T-helper 17 cell (primary cell): ENCODE measurements around the gene ETFBKMT. TPM values are rescaled to one million over a fixed set of nuclear protein-coding genes. Genes with fewer than 3 reads are reported as not detected.

Source experiments
- ATAC-seq: fragments of 150-1000 bp; cut with Tn5 transposase; 2 replicates; pipeline ENCODE4 v1.10.0; 2021; ENCODE audit warnings: mild to moderate bottlenecking, moderate library complexity
- DNase-seq, 3 donors: peaks; one replicate each; pipeline versions ENCODE4 v3.0.0 to v3.0.0-alpha.2; 2020 to 2021
- H3K9me3 ChIP-seq: one replicate; pipeline ENCODE4 v1.7.0; 2013; ENCODE audit warnings: low read length, mild to moderate bottlenecking; ENCODE audit not compliant: control insufficient read depth, poor library complexity, severe bottlenecking
- H3K27ac Mint-ChIP-seq: one replicate; pipeline ENCODE4 v1.8.0; 2022; ENCODE audit warnings: mild to moderate bottlenecking, moderate library complexity, mixed read lengths
- H3K27me3 Mint-ChIP-seq: one replicate; pipeline ENCODE4 v1.8.0; 2022; ENCODE audit warnings: mixed read lengths
- H3K36me3 Mint-ChIP-seq: one replicate; pipeline ENCODE4 v1.8.0; 2022; ENCODE audit warnings: low read depth, mixed read lengths
- H3K4me1 Mint-ChIP-seq: one replicate; pipeline ENCODE4 v1.8.0; 2022; ENCODE audit warnings: mild to moderate bottlenecking, mixed read lengths
- H3K4me3 Mint-ChIP-seq: one replicate; pipeline ENCODE4 v1.8.0; 2022; ENCODE audit warnings: mild to moderate bottlenecking, moderate library complexity, mixed read lengths
- total RNA-seq, 4 donors: library from RNA in 2 of 4; stranded (reverse) in 2 of 4; gene quantifications; one replicate each; pipeline ENCODE4 v1.2.3 and lab custom pipeline; 2022 to 2026

Gene ETFBKMT
- total RNA-seq, 2 donors from 2014 or later = 1.2 to 1.9 TPM

- H3K27ac Mint-ChIP-seq = no peak overlapping the region
- DNase-seq (no peak), ATAC-seq (no peak)
- no peak overlapping the region for H3K4me3 Mint-ChIP-seq
- H3K36me3 Mint-ChIP-seq = no peaks in the 10 kb centered on the region
- peaks cover 19% of the 10 kb centered on the region for H3K27me3 Mint-ChIP-seq
- no peaks in the 10 kb centered on the region for H3K9me3 ChIP-seq
- peaks cover 5% of the 10 kb centered on the region for H3K4me1 Mint-ChIP-seq
Measured at GRCh38 chr12:31634620-31635019, 24.9 kb upstream of the ETFBKMT start.

- ATAC-seq (no peak), DNase-seq (no peak)
- Mint-ChIP-seq H3K36me3 (no peaks in the 10 kb centered on the region), H3K27ac (peak overlapping the region; percentile 6), H3K4me1 (peaks cover 4% of the 10 kb centered on the region), H3K27me3 (no peaks in the 10 kb centered on the region), H3K4me3 (no peak overlapping the region)
- no peaks in the 10 kb centered on the region for H3K9me3 ChIP-seq
Measured at GRCh38 chr12:31641509-31642090, 17.9 kb upstream of the ETFBKMT start.

GRCh38 chr12:31644536-31644935 lies 15.0 kb upstream of the ETFBKMT start:
- no peaks in the 10 kb centered on the region for H3K9me3 ChIP-seq
- H3K4me3 Mint-ChIP-seq = no peak overlapping the region
- H3K27me3 Mint-ChIP-seq = peaks cover 8% of the 10 kb centered on the region
- H3K27ac Mint-ChIP-seq = no peak overlapping the region
- H3K36me3 Mint-ChIP-seq = peaks cover 5% of the 10 kb centered on the region
- ATAC-seq (no peak), DNase-seq (no peak)
- H3K4me1 Mint-ChIP-seq = peaks cover 7% of the 10 kb centered on the region

- peaks cover 7% of the 10 kb centered on the region for H3K4me1 Mint-ChIP-seq
- H3K27ac Mint-ChIP-seq = no peak overlapping the region
- ATAC-seq (no peak), DNase-seq (no peak)
- no peaks in the 10 kb centered on the region for H3K9me3 ChIP-seq
- peaks cover 5% of the 10 kb centered on the region for H3K36me3 Mint-ChIP-seq
- H3K4me3 Mint-ChIP-seq = no peak overlapping the region
- H3K27me3 Mint-ChIP-seq = peaks cover 8% of the 10 kb centered on the region
Measured at GRCh38 chr12:31645924-31646323, 13.6 kb upstream of the ETFBKMT start.

GRCh38 chr12:31647086-31647491 lies 12.4 kb upstream of the ETFBKMT start:
- DNase-seq = no peak
- H3K4me3 Mint-ChIP-seq = no peak overlapping the region
- H3K27ac Mint-ChIP-seq = no peak overlapping the region
- no peaks in the 10 kb centered on the region for H3K9me3 ChIP-seq
- H3K27me3 Mint-ChIP-seq = peaks cover 8% of the 10 kb centered on the region
- peaks cover 7% of the 10 kb centered on the region for H3K4me1 Mint-ChIP-seq
- ATAC-seq = no peak
- H3K36me3 Mint-ChIP-seq = peaks cover 5% of the 10 kb centered on the region

- H3K27ac Mint-ChIP-seq = no peak overlapping the region
- peaks cover 5% of the 10 kb centered on the region for H3K36me3 Mint-ChIP-seq
- H3K4me1 Mint-ChIP-seq = peaks cover 18% of the 10 kb centered on the region
- no peak for DNase-seq
- ATAC-seq = no peak
- H3K4me3 Mint-ChIP-seq = no peak overlapping the region
- no peaks in the 10 kb centered on the region for H3K9me3 ChIP-seq
- H3K27me3 Mint-ChIP-seq = peaks cover 8% of the 10 kb centered on the region
Measured at GRCh38 chr12:31650918-31651317, 8.6 kb upstream of the ETFBKMT start.

GRCh38 chr12:31651893-31652521 lies 7.5 kb upstream of the ETFBKMT start:
- Mint-ChIP-seq H3K4me3 (no peak overlapping the region), H3K4me1 (peaks cover 13% of the 10 kb centered on the region), H3K27ac (peak overlapping the region; percentile 86), H3K36me3 (peaks cover 3% of the 10 kb centered on the region), H3K27me3 (peaks cover 7% of the 10 kb centered on the region)
- no peaks in the 10 kb centered on the region for H3K9me3 ChIP-seq
- no peak for DNase-seq
- ATAC-seq = no peak

- Mint-ChIP-seq H3K36me3 (no peaks in the 10 kb centered on the region), H3K27ac (no peak overlapping the region), H3K27me3 (no peaks in the 10 kb centered on the region), H3K4me1 (peaks cover 14% of the 10 kb centered on the region), H3K4me3 (no peak overlapping the region)
- DNase-seq (no peak), ATAC-seq (no peak)
- H3K9me3 ChIP-seq = no peaks in the 10 kb centered on the region
Measured at GRCh38 chr12:31655208-31655607, 4.3 kb upstream of the ETFBKMT start.

GRCh38 chr12:31655792-31656191 lies 3.7 kb upstream of the ETFBKMT start:
- H3K27me3 Mint-ChIP-seq = no peaks in the 10 kb centered on the region
- H3K4me3 Mint-ChIP-seq = no peak overlapping the region
- H3K27ac Mint-ChIP-seq = no peak overlapping the region
- no peaks in the 10 kb centered on the region for H3K36me3 Mint-ChIP-seq
- no peak for ATAC-seq
- H3K9me3 ChIP-seq = no peaks in the 10 kb centered on the region
- DNase-seq = no peak
- H3K4me1 Mint-ChIP-seq = peaks cover 14% of the 10 kb centered on the region

GRCh38 chr12:31658471-31659086 lies 909 bp upstream of the ETFBKMT start:
- no peaks in the 10 kb centered on the region for H3K9me3 ChIP-seq
- H3K27me3 Mint-ChIP-seq = no peaks in the 10 kb centered on the region
- DNase-seq (no peak), ATAC-seq (peak; percentile 8)
- no peaks in the 10 kb centered on the region for H3K36me3 Mint-ChIP-seq
- peak overlapping the region; percentile 95 for H3K27ac Mint-ChIP-seq
- H3K4me3 Mint-ChIP-seq = peak overlapping the region; percentile 92
- peaks cover 3% of the 10 kb centered on the region for H3K4me1 Mint-ChIP-seq

GRCh38 chr12:31662176-31662849 lies 2.8 kb downstream of the ETFBKMT start:
- H3K9me3 ChIP-seq = no peaks in the 10 kb centered on the region
- no peak overlapping the region for H3K27ac Mint-ChIP-seq
- H3K4me3 Mint-ChIP-seq = no peak overlapping the region
- peaks cover 2% of the 10 kb centered on the region for H3K36me3 Mint-ChIP-seq
- no peak for ATAC-seq
- no peaks in the 10 kb centered on the region for H3K27me3 Mint-ChIP-seq
- peaks cover 3% of the 10 kb centered on the region for H3K4me1 Mint-ChIP-seq
- DNase-seq = no peak

GRCh38 chr12:31663576-31663975 lies 4.1 kb downstream of the ETFBKMT start:
- Mint-ChIP-seq H3K27me3 (no peaks in the 10 kb centered on the region), H3K4me3 (no peak overlapping the region), H3K36me3 (peaks cover 2% of the 10 kb centered on the region), H3K4me1 (peaks cover under 1% of the 10 kb centered on the region), H3K27ac (no peak overlapping the region)
- ATAC-seq (no peak), DNase-seq (no peak)
- peaks cover 1% of the 10 kb centered on the region for H3K9me3 ChIP-seq

GRCh38 chr12:31664038-31664437 lies 4.5 kb downstream of the ETFBKMT start:
- no peak for ATAC-seq
- no peaks in the 10 kb centered on the region for H3K4me1 Mint-ChIP-seq
- H3K36me3 Mint-ChIP-seq = peaks cover 2% of the 10 kb centered on the region
- peaks cover 4% of the 10 kb centered on the region for H3K9me3 ChIP-seq
- no peak for DNase-seq
- H3K4me3 Mint-ChIP-seq = no peak overlapping the region
- H3K27ac Mint-ChIP-seq = no peak overlapping the region
- H3K27me3 Mint-ChIP-seq = no peaks in the 10 kb centered on the region
